ENCODE data around the gene OPRD1. TPM values are rescaled to one million over a fixed set of nuclear protein-coding genes. Genes with fewer than 3 reads are reported as not detected.
A peak's percentile ranks its signal among the peaks of the same experiment; 100 is the strongest.
"Not testable (repeated sequence)": the region's sequence is repeated elsewhere in the genome, so short reads cannot be mapped to it uniquely, and the experiment has no call there.

Gene OPRD1
- total RNA-seq, 1 experiment from 2014 or later: not detected

GRCh38 chr1:28819020-28819419, 7.0 kb downstream of the OPRD1 start:
- no TSS peak for BruUV-seq (replicated peaks)
- Histone ChIP-seq H3K9me3 (ENCODE audit: insufficient read depth, low read depth) (no peaks in the 10 kb centered on the region), H3K27me3 (ENCODE audit: insufficient read depth, low read depth) (peaks cover 6% of the 10 kb centered on the region; the same call in 1 of the 2 replicates), H3K79me2 (ENCODE audit: low read depth) (no peaks in the 10 kb centered on the region), H3K27ac (no peak overlapping the region), H4K20me1 (ENCODE audit: insufficient read depth) (no peaks in the 10 kb centered on the region), H2AFZ (no peak overlapping the region), H3K4me2 (no peak overlapping the region), H3K36me3 (ENCODE audit: low read depth) (no peaks in the 10 kb centered on the region), H3K4me3 (no peak overlapping the region), H3K9me2 (ENCODE audit: insufficient read depth) (no peaks in the 10 kb centered on the region), H3K4me1 (replicated peaks; ENCODE audit: insufficient read depth) (no peaks in the 10 kb centered on the region), H3F3A (ENCODE audit: insufficient read depth, low read depth) (no peaks in the 10 kb centered on the region)
- ChIA-PET POLR2A (ENCODE audit: unreplicated experiment) (no interaction called here), CTCF (interaction anchor here (0.5 kb wide), 1 partner anchor 13 kb away, joined by 3 read pairs; no protein-coding TSS in a partner anchor)
- intact Hi-C loops (cut with micrococcal nuclease; ENCODE audit: unreplicated experiment): no loop called here
- TF ChIP-seq CTCF (conservative IDR thresholded peaks at IDR 0.05) (no peak), EZH2 (IDR thresholded peaks at IDR 0.05; ENCODE audit: low read depth) (no peak)
- no peak for DNase-seq

GRCh38 chr1:28822799-28823198, 10.8 kb downstream of the OPRD1 start:
- H3F3A ChIP-seq (ENCODE audit: insufficient read depth, low read depth): no peaks in the 10 kb centered on the region
- no peaks in the 10 kb centered on the region for H3K9me2 ChIP-seq (ENCODE audit: insufficient read depth)
- H2AFZ ChIP-seq: no peak overlapping the region
- no peaks in the 10 kb centered on the region for H3K4me1 ChIP-seq (replicated peaks; ENCODE audit: insufficient read depth)
- no peaks in the 10 kb centered on the region for H3K79me2 ChIP-seq (ENCODE audit: low read depth)
- no peaks in the 10 kb centered on the region for H3K36me3 ChIP-seq (ENCODE audit: low read depth)
- no TSS peak for BruUV-seq (replicated peaks)
- TF ChIP-seq CTCF (conservative IDR thresholded peaks at IDR 0.05) (no peak), EZH2 (IDR thresholded peaks at IDR 0.05; ENCODE audit: low read depth) (no peak)
- no peak overlapping the region for H3K4me3 ChIP-seq
- POLR2A ChIA-PET (ENCODE audit: unreplicated experiment): interaction anchor here (0.6 to 0.7 kb wide), 2 partner anchors 24 to 1151 kb away, joined by 7 to 30 read pairs; partner anchors contain the start of gene IFI6
- no peak overlapping the region for H3K4me2 ChIP-seq
- H3K27ac ChIP-seq: no peak overlapping the region
- CTCF ChIA-PET: no interaction called here
- H3K9me3 ChIP-seq (ENCODE audit: insufficient read depth, low read depth): no peaks in the 10 kb centered on the region
- H4K20me1 ChIP-seq (ENCODE audit: insufficient read depth): no peaks in the 10 kb centered on the region
- intact Hi-C loops (cut with micrococcal nuclease; ENCODE audit: unreplicated experiment): no loop called here
- no peaks in the 10 kb centered on the region for H3K27me3 ChIP-seq (ENCODE audit: insufficient read depth, low read depth)
- DNase-seq: no peak

- H3F3A ChIP-seq (ENCODE audit: insufficient read depth, low read depth); H3K4me1 ChIP-seq (replicated peaks; ENCODE audit: insufficient read depth); DNase-seq; BruUV-seq (replicated peaks); H3K79me2 ChIP-seq (ENCODE audit: low read depth); H2AFZ ChIP-seq; H3K27ac ChIP-seq; intact Hi-C loops (cut with micrococcal nuclease; ENCODE audit: unreplicated experiment); H4K20me1 ChIP-seq (ENCODE audit: insufficient read depth); H3K36me3 ChIP-seq (ENCODE audit: low read depth); H3K4me2 ChIP-seq; H3K9me2 ChIP-seq (ENCODE audit: insufficient read depth); H3K27me3 ChIP-seq (ENCODE audit: insufficient read depth, low read depth); H3K9me3 ChIP-seq (ENCODE audit: insufficient read depth, low read depth); H3K4me3 ChIP-seq: not testable (repeated sequence)
- ChIA-PET POLR2A (ENCODE audit: unreplicated experiment) (interaction anchor here (0.7 kb wide), 1 partner anchor 17 kb away, joined by 12 read pairs; no protein-coding TSS in a partner anchor), CTCF (interaction anchor here (0.6 to 0.7 kb wide), 3 partner anchors 22 to 1956 kb away, joined by 3 to 12 read pairs (median 8); no protein-coding TSS in a partner anchor)
Measured at GRCh38 chr1:28824061-28824460, 12.1 kb downstream of the OPRD1 start.

GRCh38 chr1:28828227-28828858, 16.4 kb downstream of the OPRD1 start:
- H3K9me3 ChIP-seq (ENCODE audit: insufficient read depth, low read depth); H3K4me2 ChIP-seq; H2AFZ ChIP-seq; H3K9me2 ChIP-seq (ENCODE audit: insufficient read depth); intact Hi-C loops (cut with micrococcal nuclease; ENCODE audit: unreplicated experiment); H3K4me1 ChIP-seq (replicated peaks; ENCODE audit: insufficient read depth); H3K27me3 ChIP-seq (ENCODE audit: insufficient read depth, low read depth); H3K36me3 ChIP-seq (ENCODE audit: low read depth); H3F3A ChIP-seq (ENCODE audit: insufficient read depth, low read depth); H4K20me1 ChIP-seq (ENCODE audit: insufficient read depth); H3K79me2 ChIP-seq (ENCODE audit: low read depth); H3K27ac ChIP-seq; BruUV-seq (replicated peaks); H3K4me3 ChIP-seq: not testable (repeated sequence)
- peak; percentile 40 to 48 for DNase-seq
- CTCF ChIA-PET: interaction anchor here (0.6 to 0.7 kb wide), 7 partner anchors 46 to 383 kb away, joined by 3 to 13 read pairs (median 4); no protein-coding TSS in a partner anchor
- POLR2A ChIA-PET (ENCODE audit: unreplicated experiment): interaction anchor here (0.6 kb wide), 1 partner anchor 53 kb away, joined by 6 read pairs; no protein-coding TSS in a partner anchor
